Measurements from ENCODE around the gene C2CD2L.
"Not testable (repeated sequence)": the region's sequence is repeated elsewhere in the genome, so short reads cannot be mapped to it uniquely, and the experiment has no call there.

C2CD2L gene

GRCh38 chr11:119106564-119107537 lies at the start of gene C2CD2L:
Gene C2CD2L (plus strand): TSS chr11:119107344. CDS start chr11:119107742, 398 bp downstream.
- in situ Hi-C loops (cut with MboI; ENCODE audit: low sequenced_read_pairs) = no loop called here

- in situ Hi-C loops (cut with MboI; ENCODE audit: low sequenced_read_pairs) = not testable (repeated sequence)
Observed at GRCh38 chr11:119059128-119059527, 48.0 kb upstream of the C2CD2L start.

- in situ Hi-C loops (cut with MboI; ENCODE audit: low sequenced_read_pairs) = no loop called here
Observed at GRCh38 chr11:119061256-119061655, 45.9 kb upstream of the C2CD2L start.

- in situ Hi-C loops (cut with MboI; ENCODE audit: low sequenced_read_pairs) = no loop called here
Observed at GRCh38 chr11:119062779-119063178, 44.4 kb upstream of the C2CD2L start.

- in situ Hi-C loops (cut with MboI; ENCODE audit: low sequenced_read_pairs) = no loop called here
Observed at GRCh38 chr11:119065369-119065768, 41.8 kb upstream of the C2CD2L start.

- in situ Hi-C loops (cut with MboI; ENCODE audit: low sequenced_read_pairs) = no loop called here
Observed at GRCh38 chr11:119067371-119068222, 39.5 kb upstream of the C2CD2L start, which contains the start of gene VPS11. Gene VPS11 (plus strand): TSS chr11:119067818. CDS start chr11:119067824, 6 bp downstream.

GRCh38 chr11:119077839-119078238 lies 29.3 kb upstream of the C2CD2L start:
- in situ Hi-C loops (cut with MboI; ENCODE audit: low sequenced_read_pairs) = no loop called here

GRCh38 chr11:119078675-119079420 lies 28.3 kb upstream of the C2CD2L start:
- in situ Hi-C loops (cut with MboI; ENCODE audit: low sequenced_read_pairs) = no loop called here

- in situ Hi-C loops (cut with MboI; ENCODE audit: low sequenced_read_pairs) = no loop called here
Observed at GRCh38 chr11:119081682-119082260, 25.4 kb upstream of the C2CD2L start.

- in situ Hi-C loops (cut with MboI; ENCODE audit: low sequenced_read_pairs) = no loop called here
Observed at GRCh38 chr11:119084663-119085436, 22.3 kb upstream of the C2CD2L start, which contains the start of gene HMBS. Gene HMBS (plus strand): TSS chr11:119084881. CDS start chr11:119085034, 153 bp downstream.

GRCh38 chr11:119085437-119085847 lies 21.7 kb upstream of the C2CD2L start:
- in situ Hi-C loops (cut with MboI; ENCODE audit: low sequenced_read_pairs) = no loop called here

- in situ Hi-C loops (cut with MboI; ENCODE audit: low sequenced_read_pairs) = no loop called here
Observed at GRCh38 chr11:119087123-119087522, 20.0 kb upstream of the C2CD2L start.

GRCh38 chr11:119087747-119088241 lies 19.4 kb upstream of the C2CD2L start:
- in situ Hi-C loops (cut with MboI; ENCODE audit: low sequenced_read_pairs) = no loop called here

GRCh38 chr11:119088406-119088805 lies 18.7 kb upstream of the C2CD2L start:
- in situ Hi-C loops (cut with MboI; ENCODE audit: low sequenced_read_pairs) = no loop called here

GRCh38 chr11:119089319-119089718 lies 17.8 kb upstream of the C2CD2L start:
- in situ Hi-C loops (cut with MboI; ENCODE audit: low sequenced_read_pairs) = no loop called here

- in situ Hi-C loops (cut with MboI; ENCODE audit: low sequenced_read_pairs) = no loop called here
Observed at GRCh38 chr11:119091178-119091577, 16.0 kb upstream of the C2CD2L start.

- in situ Hi-C loops (cut with MboI; ENCODE audit: low sequenced_read_pairs) = no loop called here
Observed at GRCh38 chr11:119091966-119092879, 14.9 kb upstream of the C2CD2L start.

Data from HL-60/S4 (cell line).